Endothelial cell of umbilical vein (primary cell): Measurements from ENCODE around the gene SLC24A1.

Experiments
- EZH2 ChIP-seq: IDR thresholded peaks from 2 replicates; pipeline ENCODE4 v1.6.1; 2012; ENCODE audit warnings: borderline replicate concordance, low read depth, mild to moderate bottlenecking, moderate library complexity, low read length, inconsistent platforms; ENCODE audit not compliant: severe bottlenecking
- TF ChIP-seq, protein P1 (sequence below), 2 donors: IDR thresholded peaks; 1 replicate in 1 of 2; 2 replicates in 1 of 2; pipeline ENCODE4 v1.5.1; 2011; ENCODE audit warnings: low read length in 2 of 2, mild to moderate bottlenecking in 2 of 2, moderate library complexity in 2 of 2, control low read depth in 1 of 2, inconsistent platforms in 1 of 2, low read depth in 1 of 2; ENCODE audit not compliant: insufficient read depth in 1 of 2; ENCODE audit errors: extremely low read depth in 1 of 2
- TF ChIP-seq, protein P2 (sequence below): IDR thresholded peaks from 2 replicates; pipeline ENCODE4 v1.6.1; 2011; ENCODE audit not compliant: insufficient read depth, insufficient read length

DNA sequence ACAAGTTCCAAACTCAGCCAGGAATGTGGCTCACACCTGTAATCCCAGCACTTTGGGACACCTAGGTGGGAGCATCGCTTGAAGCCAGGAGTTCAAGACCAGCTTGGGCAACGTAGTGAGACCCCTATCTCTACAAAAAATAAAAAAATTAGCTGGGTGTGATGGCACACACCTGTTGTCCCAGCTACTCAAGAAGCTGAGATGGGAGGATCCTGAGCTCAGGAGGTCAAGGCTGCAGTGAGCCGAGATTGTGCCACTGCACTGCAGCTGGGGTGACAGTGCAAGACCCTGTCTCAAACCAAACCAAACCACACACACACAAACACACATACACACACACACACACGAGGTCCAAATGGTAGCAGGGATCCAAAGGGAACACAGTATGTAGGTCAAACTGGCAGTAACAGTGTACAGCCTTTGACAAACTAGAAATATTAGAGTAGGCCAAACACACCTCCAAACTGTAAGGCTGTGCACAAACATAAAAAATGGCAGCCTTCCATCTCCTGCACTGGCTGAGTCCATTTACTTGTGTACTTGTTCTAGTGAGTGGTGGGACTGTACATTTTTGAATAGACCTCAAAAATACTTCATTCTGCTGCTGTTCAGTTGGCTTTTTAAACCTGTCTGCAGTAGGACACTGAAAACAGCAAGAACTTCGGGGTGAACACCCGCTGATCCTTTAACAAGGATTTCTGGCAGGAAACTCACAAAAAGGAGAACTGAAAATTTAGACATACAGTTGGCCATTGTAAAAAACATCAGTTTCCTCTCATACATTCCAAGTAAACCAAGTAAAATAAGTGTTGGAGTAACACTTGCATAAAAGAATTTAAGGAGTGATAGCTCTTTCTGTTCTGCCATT lies 44.4 kb upstream of the SLC24A1 start:
- TF ChIP-seq, protein P1, sequence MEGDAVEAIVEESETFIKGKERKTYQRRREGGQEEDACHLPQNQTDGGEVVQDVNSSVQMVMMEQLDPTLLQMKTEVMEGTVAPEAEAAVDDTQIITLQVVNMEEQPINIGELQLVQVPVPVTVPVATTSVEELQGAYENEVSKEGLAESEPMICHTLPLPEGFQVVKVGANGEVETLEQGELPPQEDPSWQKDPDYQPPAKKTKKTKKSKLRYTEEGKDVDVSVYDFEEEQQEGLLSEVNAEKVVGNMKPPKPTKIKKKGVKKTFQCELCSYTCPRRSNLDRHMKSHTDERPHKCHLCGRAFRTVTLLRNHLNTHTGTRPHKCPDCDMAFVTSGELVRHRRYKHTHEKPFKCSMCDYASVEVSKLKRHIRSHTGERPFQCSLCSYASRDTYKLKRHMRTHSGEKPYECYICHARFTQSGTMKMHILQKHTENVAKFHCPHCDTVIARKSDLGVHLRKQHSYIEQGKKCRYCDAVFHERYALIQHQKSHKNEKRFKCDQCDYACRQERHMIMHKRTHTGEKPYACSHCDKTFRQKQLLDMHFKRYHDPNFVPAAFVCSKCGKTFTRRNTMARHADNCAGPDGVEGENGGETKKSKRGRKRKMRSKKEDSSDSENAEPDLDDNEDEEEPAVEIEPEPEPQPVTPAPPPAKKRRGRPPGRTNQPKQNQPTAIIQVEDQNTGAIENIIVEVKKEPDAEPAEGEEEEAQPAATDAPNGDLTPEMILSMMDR (IDR thresholded peaks at IDR 0.05; ENCODE audit: extremely low read depth in 1 of 2, insufficient read depth in 1 of 2, low read depth in 1 of 2, low read length in 2 of 2), result no peak
- TF ChIP-seq, protein P2, sequence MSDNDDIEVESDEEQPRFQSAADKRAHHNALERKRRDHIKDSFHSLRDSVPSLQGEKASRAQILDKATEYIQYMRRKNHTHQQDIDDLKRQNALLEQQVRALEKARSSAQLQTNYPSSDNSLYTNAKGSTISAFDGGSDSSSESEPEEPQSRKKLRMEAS, result no peak
- TF ChIP-seq EZH2, result no peak
